Left ventricle myocardium inferior (tissue), 1 donor: ENCODE data around the gene TNXB. TPM values are rescaled to one million over a fixed set of nuclear protein-coding genes. Genes with fewer than 3 reads are reported as not detected.
"Not testable (repeated sequence)": the region's sequence is repeated elsewhere in the genome, so short reads cannot be mapped to it uniquely, and the experiment has no call there.

ENCODE experiments used
- DNase-seq: peaks from one replicate; pipeline ENCODE4 v3.0.0-alpha.2; 2020
- H3K27ac ChIP-seq: fragments of 200-600 bp; replicated peaks from 2 replicates; pipeline ENCODE4 v1.8.0; 2021
- H3K27me3 ChIP-seq: fragments of 200-600 bp; 2 replicates; pipeline ENCODE4 v1.8.0; 2021; ENCODE audit warnings: low read depth
- H3K36me3 ChIP-seq: fragments of 200-600 bp; 2 replicates; pipeline ENCODE4 v1.8.0; 2021
- H3K4me1 ChIP-seq: fragments of 200-600 bp; 2 replicates; pipeline ENCODE4 v1.8.0; 2021
- H3K4me3 ChIP-seq: fragments of 200-600 bp; 2 replicates; pipeline ENCODE4 v1.8.0; 2021; ENCODE audit warnings: mild to moderate bottlenecking, moderate library complexity
- H3K9me3 ChIP-seq: fragments of 200-600 bp; replicated peaks from 2 replicates; pipeline ENCODE4 v1.8.0; 2021
- intact Hi-C: fragments of 100-400 bp; cut with micrococcal nuclease; formaldehyde crosslinking; loops from one replicate; pipeline ENCODE4 v1.11.0; 2022
- total RNA-seq: library from RNA; stranded (reverse); fragmentation: NEBNext Ultra II Directional; extraction: Animal tissue kit (Norgen Biotek cat#: 25700); gene quantifications from one replicate; pipeline ENCODE4 v1.2.1, GENCODE V29; 2021
- donor health status: DM: no; HTN: yes; CAD: no; lungs with severe emphysema.

Gene TNXB
- total RNA-seq, 1 donor from 2014 or later: 73.0 TPM

DNA sequence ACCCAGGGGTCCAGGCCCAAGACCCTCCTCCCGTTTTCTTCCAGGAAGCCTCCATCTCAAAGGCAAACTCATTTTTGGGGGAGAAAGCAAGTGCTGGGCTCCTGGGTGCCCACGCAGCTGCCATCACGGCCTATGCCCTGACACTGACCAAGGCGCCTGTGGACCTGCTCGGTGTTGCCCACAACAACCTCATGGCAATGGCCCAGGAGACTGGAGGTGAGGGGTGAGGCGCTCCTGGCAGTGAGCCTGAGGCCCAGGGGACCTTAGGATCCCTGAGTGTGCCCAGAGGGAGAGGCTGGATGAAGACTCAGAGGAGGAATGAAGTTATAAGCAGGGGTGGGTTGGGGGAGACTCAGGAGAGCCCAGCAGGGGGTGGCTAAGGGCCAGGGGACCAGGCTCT lies 112.8 kb downstream of the TNXB start:
- H3K9me3 ChIP-seq, H3K27me3 ChIP-seq, intact Hi-C loops, H3K4me3 ChIP-seq, H3K27ac ChIP-seq, DNase-seq, H3K36me3 ChIP-seq, H3K4me1 ChIP-seq: not testable (repeated sequence)

DNA sequence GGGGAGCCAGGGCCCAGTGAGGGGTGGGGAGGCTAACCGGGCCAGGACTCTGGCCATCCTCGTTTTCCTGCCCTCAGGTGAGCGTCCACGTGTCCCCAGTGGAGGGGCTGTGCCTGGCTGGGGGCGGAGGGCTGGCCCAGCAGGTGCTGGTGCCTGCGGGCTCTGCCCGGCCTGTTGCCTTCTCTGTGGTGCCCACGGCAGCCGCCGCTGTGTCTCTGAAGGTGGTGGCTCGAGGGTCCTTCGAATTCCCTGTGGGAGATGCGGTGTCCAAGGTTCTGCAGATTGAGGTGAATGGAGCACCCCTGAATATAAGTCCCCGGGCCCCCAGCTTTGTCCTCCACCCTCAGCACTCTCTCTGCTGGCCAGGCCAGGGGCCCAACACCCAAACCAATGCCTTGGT lies 114.7 kb downstream of the TNXB start:
- H3K27ac ChIP-seq, H3K36me3 ChIP-seq, intact Hi-C loops, H3K4me1 ChIP-seq, DNase-seq, H3K4me3 ChIP-seq, H3K9me3 ChIP-seq, H3K27me3 ChIP-seq: not testable (repeated sequence)

Other genes with a start within 250 kb of the TNXB start
- 26.0 TPM for gene NEU1, start 246.5 kb downstream of the TNXB start, total RNA-seq
- 0.08 TPM for gene SLC44A4, start 230.3 kb downstream of the TNXB start, total RNA-seq
- gene EHMT2, start 211.6 kb downstream of the TNXB start, total RNA-seq: 15.6 TPM
- 3.5 TPM for gene ZBTB12, start 207.3 kb downstream of the TNXB start, total RNA-seq
- 9.7 TPM for gene C2, start 181.6 kb downstream of the TNXB start, total RNA-seq
- gene CFB, start 163.2 kb downstream of the TNXB start, total RNA-seq: 3.7 TPM
- 39.3 TPM for gene NELFE, start 150.4 kb downstream of the TNXB start, total RNA-seq
- 32.9 TPM for gene SKIC2, start 150.2 kb downstream of the TNXB start, total RNA-seq
- gene DXO, start 137.2 kb downstream of the TNXB start, total RNA-seq: 11.2 TPM
- gene C4A, start 127.3 kb downstream of the TNXB start, total RNA-seq: 76.2 TPM
- gene C4B, start 94.5 kb downstream of the TNXB start, total RNA-seq: 72.9 TPM
- gene CYP21A2, start 70.9 kb downstream of the TNXB start, total RNA-seq: 0.41 TPM
- 29.1 TPM for gene ATF6B, start 18.9 kb upstream of the TNXB start, total RNA-seq
- 2.7 TPM for gene FKBPL, start 20.9 kb upstream of the TNXB start, total RNA-seq
- 1.0 TPM for gene PRRT1, start 42.6 kb upstream of the TNXB start, total RNA-seq
- gene PPT2, start 44.8 kb upstream of the TNXB start, total RNA-seq: 23.4 TPM
- 9.2 TPM for gene EGFL8, start 55.3 kb upstream of the TNXB start, total RNA-seq
- 43.0 TPM for gene AGPAT1, start 66.7 kb upstream of the TNXB start, total RNA-seq
- gene RNF5, start 69.1 kb upstream of the TNXB start, total RNA-seq: 76.0 TPM
- gene AGER, start 74.9 kb upstream of the TNXB start, total RNA-seq: 1.8 TPM
- gene PBX2, start 80.9 kb upstream of the TNXB start, total RNA-seq: 36.5 TPM
- gene GPSM3, start 83.3 kb upstream of the TNXB start, total RNA-seq: 5.0 TPM
- gene NOTCH4, start 114.7 kb upstream of the TNXB start, total RNA-seq: 23.0 TPM